Naive B cell (primary cell): ENCODE measurements around the gene IQUB. TPM values are rescaled to one million over a fixed set of nuclear protein-coding genes. Genes with fewer than 3 reads are reported as not detected.
"Not testable (repeated sequence)": the region's sequence is repeated elsewhere in the genome, so short reads cannot be mapped to it uniquely, and the experiment has no call there.

ENCODE experiments used
- ATAC-seq, 2 donors: fragments of 150-1000 bp; cut with Tn5 transposase; 2 replicates each; pipeline ENCODE4 v1.10.0; 2021; ENCODE audit warnings: low read depth in 2 of 2, mild to moderate bottlenecking in 2 of 2, moderate library complexity in 2 of 2
- DNase-seq: peaks from one replicate; pipeline ENCODE4 v3.0.0; 2022
- H3K27ac Mint-ChIP-seq, 6 donors: one replicate each; pipeline ENCODE4 v1.8.0; 2020 to 2022; ENCODE audit warnings: mild to moderate bottlenecking in 6 of 6, mixed read lengths in 6 of 6, moderate library complexity in 5 of 6, inconsistent platforms in 2 of 6
- H3K27me3 Mint-ChIP-seq, 3 donors: one replicate each; pipeline ENCODE4 v1.8.0; 2021 to 2022; ENCODE audit warnings: mixed read lengths in 3 of 3, mild to moderate bottlenecking in 1 of 3
- H3K36me3 Mint-ChIP-seq, 2 donors: one replicate each; pipeline ENCODE4 v1.8.0; 2020 to 2022; ENCODE audit warnings: mixed read lengths in 2 of 2, inconsistent platforms in 1 of 2, mild to moderate bottlenecking in 1 of 2
- H3K4me1 Mint-ChIP-seq, 3 donors: one replicate each; pipeline ENCODE4 v1.8.0; 2020 to 2022; ENCODE audit warnings: mixed read lengths in 3 of 3, inconsistent platforms in 1 of 3, mild to moderate bottlenecking in 1 of 3, moderate library complexity in 1 of 3
- H3K4me3 Mint-ChIP-seq, 8 donors: one replicate each; pipeline ENCODE4 v1.8.0; 2020 to 2022; ENCODE audit warnings: mild to moderate bottlenecking in 8 of 8, mixed read lengths in 8 of 8, moderate library complexity in 8 of 8, inconsistent platforms in 2 of 8
- H3K9me3 Mint-ChIP-seq, 7 donors: one replicate each; pipeline ENCODE4 v1.8.0; 2020 to 2022; ENCODE audit warnings: mixed read lengths in 7 of 7, mild to moderate bottlenecking in 5 of 7, inconsistent platforms in 2 of 7, moderate library complexity in 1 of 7
- polyA plus RNA-seq, 6 donors: library from polyadenylated mRNA; unstranded; fragments of 300-500 nt; fragmentation: Illumina TruSeq; gene quantifications; one replicate each; pipeline ENCODE4 v1.2.3, GENCODE V29; 2021; ENCODE audit warnings: low read depth in 6 of 6

The IQUB gene
- polyA plus RNA-seq, 6 donors from 2014 or later = 0.08 TPM; not detected in 5

GRCh38 chr7:123415625-123416024, 118.8 kb downstream of the IQUB start:
- DNase-seq = no peak
- Mint-ChIP-seq H3K27me3 (no peaks in the 10 kb centered on the region), H3K4me3 (no peak overlapping the region), H3K27ac (no peak overlapping the region), H3K36me3 (peaks cover 4 to 7% of the 10 kb centered on the region in 2 donors), H3K4me1 (no peaks in the 10 kb centered on the region), H3K9me3 (peaks cover 12 to 50% (median 19%) of the 10 kb centered on the region in 7 donors)
- ATAC-seq = no peak

DNA sequence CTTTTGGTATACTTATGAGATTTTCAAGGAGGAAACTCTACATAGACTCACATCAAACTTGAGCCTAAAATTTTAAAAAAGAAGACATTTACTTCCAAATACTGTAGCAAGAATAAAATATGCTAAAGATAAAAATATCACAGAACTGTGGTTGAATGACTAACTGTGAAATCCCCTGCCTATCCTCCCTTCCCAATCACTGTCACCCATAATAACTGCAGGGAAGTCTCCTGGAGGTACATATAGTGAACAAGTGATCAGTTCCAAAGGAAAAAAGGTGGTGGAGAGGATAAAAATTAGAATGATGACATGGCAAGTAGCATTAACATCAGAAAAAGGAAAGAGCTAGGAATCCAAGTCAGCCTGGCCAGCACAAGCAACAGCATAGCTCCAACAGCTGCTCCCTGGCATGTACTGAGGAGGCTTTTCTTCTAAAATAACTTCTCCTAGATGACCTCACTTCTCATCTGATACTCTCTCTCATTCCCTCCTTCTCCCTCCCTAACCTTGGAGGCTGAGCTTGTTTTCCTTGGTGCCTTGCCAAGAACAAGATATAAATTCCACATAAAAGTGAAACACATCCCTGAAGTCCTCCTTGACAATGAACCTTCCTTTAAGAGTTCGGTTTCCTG, 124.0 kb downstream of the IQUB start:
- Mint-ChIP-seq H3K4me3 (no peak overlapping the region), H3K27me3 (no peaks in the 10 kb centered on the region), H3K4me1 (no peaks in the 10 kb centered on the region), H3K36me3 (no peaks in the 10 kb centered on the region), H3K9me3 (peaks cover 0 to 20% (median 6%) of the 10 kb centered on the region in 7 donors), H3K27ac (no peak overlapping the region)
- DNase-seq (no peak), ATAC-seq (no peak)

DNA sequence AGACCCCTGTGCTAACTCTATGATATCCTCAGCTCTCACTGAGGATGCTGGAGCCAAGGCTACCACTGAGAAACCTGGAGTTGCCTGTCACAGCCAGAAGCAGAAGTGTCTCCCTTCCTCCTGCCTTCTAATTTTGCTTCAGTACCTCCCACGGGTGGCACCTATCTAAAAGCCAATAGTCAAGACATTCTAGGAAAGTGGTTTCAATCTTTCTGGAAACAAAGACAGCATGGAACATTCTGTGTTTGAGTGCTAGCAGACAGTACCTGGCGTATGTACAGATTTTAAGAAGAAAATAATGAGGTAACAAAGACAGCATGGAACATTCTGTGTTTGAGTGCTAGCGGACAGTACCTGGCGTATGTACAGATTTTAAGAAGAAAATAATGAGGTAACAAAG, 126.4 kb downstream of the IQUB start:
- not testable (repeated sequence) for DNase-seq, H3K4me1 Mint-ChIP-seq, ATAC-seq, H3K4me3 Mint-ChIP-seq, H3K27me3 Mint-ChIP-seq, H3K36me3 Mint-ChIP-seq, H3K27ac Mint-ChIP-seq
- H3K9me3 Mint-ChIP-seq = peaks cover 0 to 12% (median 0%) of the 10 kb centered on the region in 7 donors

Other genes with a start within 250 kb of the IQUB start
- 100 to 1,000 TPM in 1 of 6 donors, 10 to 100 TPM in 5; 73.7 to 104 (median 84.3) TPM for gene NDUFA5, start 23.2 kb upstream of the IQUB start, polyA plus RNA-seq
- gene ASB15, start 67.2 kb upstream of the IQUB start, polyA plus RNA-seq = under 1 TPM in 4 of 6 donors, not detected in 2; 0.20 to 0.46 (median 0.30) TPM
- under 1 TPM in 2 of 6 donors, not detected in 4; 0.22 to 0.45 TPM for gene LMOD2, start 121.3 kb upstream of the IQUB start, polyA plus RNA-seq
- 1 to 10 TPM in 5 of 6 donors, under 1 TPM in 1; 0.63 to 3.9 (median 3.3) TPM for gene WASL, start 214.4 kb upstream of the IQUB start, polyA plus RNA-seq